ENCODE data around the gene C10orf67.

C10orf67 gene

GRCh38 chr10:23291551-23292334 lies 52.9 kb downstream of the C10orf67 start:
- TF ChIP-seq CTCF (IDR thresholded peaks at IDR 0.05; ENCODE audit: insufficient read depth, low read depth, low read length, missing control alignments), result no peak
- no peak for DNase-seq (ENCODE audit: low read depth)
- no peak overlapping the region for H3K4me3 ChIP-seq (ENCODE audit: low read depth, low read length)

GRCh38 chr10:23284674-23285335 lies 59.8 kb downstream of the C10orf67 start:
- no peak for TF ChIP-seq CTCF (IDR thresholded peaks at IDR 0.05; ENCODE audit: insufficient read depth, low read depth, low read length, missing control alignments)
- no peak for DNase-seq (ENCODE audit: low read depth)
- no peak overlapping the region for H3K4me3 ChIP-seq (ENCODE audit: low read depth, low read length)

- no peak for DNase-seq (ENCODE audit: low read depth)
- no peak for TF ChIP-seq CTCF (IDR thresholded peaks at IDR 0.05; ENCODE audit: insufficient read depth, low read depth, low read length, missing control alignments)
- H3K4me3 ChIP-seq (ENCODE audit: low read depth, low read length), result no peak overlapping the region
Observed at GRCh38 chr10:23284155-23284554, 60.4 kb downstream of the C10orf67 start.

- TF ChIP-seq CTCF (IDR thresholded peaks at IDR 0.05; ENCODE audit: insufficient read depth, low read depth, low read length, missing control alignments), result no peak
- H3K4me3 ChIP-seq (ENCODE audit: low read depth, low read length), result no peak overlapping the region
- DNase-seq (ENCODE audit: low read depth), result no peak
Observed at GRCh38 chr10:23283680-23284079, 60.9 kb downstream of the C10orf67 start.

- H3K4me3 ChIP-seq (ENCODE audit: low read depth, low read length), result no peak overlapping the region
- no peak for TF ChIP-seq CTCF (IDR thresholded peaks at IDR 0.05; ENCODE audit: insufficient read depth, low read depth, low read length, missing control alignments)
- no peak for DNase-seq (ENCODE audit: low read depth)
Observed at GRCh38 chr10:23281044-23281433, 63.6 kb downstream of the C10orf67 start.

- TF ChIP-seq CTCF (IDR thresholded peaks at IDR 0.05; ENCODE audit: insufficient read depth, low read depth, low read length, missing control alignments), result no peak
- no peak for DNase-seq (ENCODE audit: low read depth)
- H3K4me3 ChIP-seq (ENCODE audit: low read depth, low read length), result no peak overlapping the region
Observed at GRCh38 chr10:23280419-23281043, 64.1 kb downstream of the C10orf67 start.
